Activated CD8-positive, alpha-beta memory T cell treated with anti-CD3 and anti-CD28 coated beads, Interleukin-2, amount 10 ng/mL, durations not matched to agents 7 days and 5 days (primary cell): ENCODE results near the gene HSPE1. TPM values are rescaled to one million over a fixed set of nuclear protein-coding genes. Genes with fewer than 3 reads are reported as not detected.

Source experiments
- ATAC-seq: fragments of 150-1000 bp; cut with Tn5 transposase; one replicate; pipeline ENCODE4 v1.10.0; 2021; ENCODE audit warnings: moderate library complexity
- CTCF ChIA-PET: fragments of 350-600 bp; sonication (Branson Sonifier 250); formaldehyde crosslinking; loops from one replicate; lab custom pipeline; 2021; ENCODE audit warnings: antibody characterized with exemption; lab: Charles Lee
- DNase-seq: peaks from one replicate; pipeline ENCODE4 v3.0.0-alpha.2; 2020
- H3K27ac Mint-ChIP-seq: one replicate; pipeline ENCODE4 v1.8.0; 2021; ENCODE audit warnings: mild to moderate bottlenecking, mixed read lengths
- H3K27me3 Mint-ChIP-seq: one replicate; pipeline ENCODE4 v1.8.0; 2021; ENCODE audit warnings: mixed read lengths
- H3K36me3 Mint-ChIP-seq: one replicate; pipeline ENCODE4 v1.8.0; 2021; ENCODE audit warnings: mild to moderate bottlenecking, mixed read lengths
- H3K4me1 Mint-ChIP-seq: one replicate; pipeline ENCODE4 v1.8.0; 2021; ENCODE audit warnings: mixed read lengths
- H3K4me3 Mint-ChIP-seq: one replicate; pipeline ENCODE4 v1.8.0; 2021; ENCODE audit warnings: mild to moderate bottlenecking, moderate library complexity, mixed read lengths
- H3K9me3 Mint-ChIP-seq: one replicate; pipeline ENCODE4 v1.8.0; 2022; ENCODE audit warnings: low read depth, mixed read lengths
- total RNA-seq, 2 experiments: library from RNA; stranded (reverse); gene quantifications; one replicate each; pipeline ENCODE4 v1.2.3, GENCODE V29; 2021

The HSPE1 gene
- total RNA-seq, 2 experiments from 2014 or later = 149 to 170 TPM

- CTCF ChIA-PET = interaction anchor here (1.6 kb wide), 1 partner anchor 10 kb away, joined by 6 read pairs; no protein-coding TSS in a partner anchor
- DNase-seq (no peak), ATAC-seq (no peak)
- Mint-ChIP-seq H3K36me3 (peaks cover 49% of the 10 kb centered on the region), H3K9me3 (no peaks in the 10 kb centered on the region), H3K27ac (peak overlapping the region; percentile 98), H3K4me3 (peak overlapping the region; percentile 100), H3K27me3 (no peaks in the 10 kb centered on the region), H3K4me1 (peaks cover 31% of the 10 kb centered on the region)
Observed at GRCh38 chr2:197502685-197503084, 2.5 kb downstream of the HSPE1 start.

GRCh38 chr2:197504000-197504399, 3.8 kb downstream of the HSPE1 start:
- Mint-ChIP-seq H3K27ac (no peak overlapping the region), H3K36me3 (peaks cover 43% of the 10 kb centered on the region), H3K4me3 (no peak overlapping the region), H3K9me3 (no peaks in the 10 kb centered on the region), H3K4me1 (peaks cover 24% of the 10 kb centered on the region), H3K27me3 (no peaks in the 10 kb centered on the region)
- CTCF ChIA-PET = interaction anchor here (1.0 to 1.5 kb wide), 2 partner anchors 9 to 51 kb away, joined by 3 read pairs; no protein-coding TSS in a partner anchor
- no peak for ATAC-seq
- no peak for DNase-seq

GRCh38 chr2:197504512-197504911, 4.3 kb downstream of the HSPE1 start:
- ATAC-seq (no peak), DNase-seq (no peak)
- CTCF ChIA-PET = interaction anchor here (1.5 kb wide), 1 partner anchor 52 kb away, joined by 3 read pairs; no protein-coding TSS in a partner anchor

GRCh38 chr2:197506658-197507057, 6.5 kb downstream of the HSPE1 start:
- Mint-ChIP-seq H3K4me1 (peaks cover 17% of the 10 kb centered on the region), H3K27ac (no peak overlapping the region), H3K9me3 (no peaks in the 10 kb centered on the region), H3K27me3 (no peaks in the 10 kb centered on the region), H3K36me3 (peaks cover 32% of the 10 kb centered on the region), H3K4me3 (no peak overlapping the region)
- CTCF ChIA-PET = no interaction called here
- no peak for ATAC-seq
- DNase-seq = no peak

More at GRCh38 chr2:197504512-197504911, 4.3 kb downstream of the HSPE1 start:
- peaks cover 42% of the 10 kb centered on the region for H3K36me3 Mint-ChIP-seq
- H3K27me3 Mint-ChIP-seq = no peaks in the 10 kb centered on the region
- no peak overlapping the region for H3K27ac Mint-ChIP-seq
- H3K4me1 Mint-ChIP-seq = peaks cover 24% of the 10 kb centered on the region
- no peaks in the 10 kb centered on the region for H3K9me3 Mint-ChIP-seq
- H3K4me3 Mint-ChIP-seq = no peak overlapping the region

GRCh38 chr2:197513915-197514314, 13.7 kb downstream of the HSPE1 start:
- Mint-ChIP-seq H3K27ac (no peak overlapping the region), H3K27me3 (no peaks in the 10 kb centered on the region), H3K9me3 (no peaks in the 10 kb centered on the region), H3K36me3 (peaks cover 4% of the 10 kb centered on the region), H3K4me3 (no peak overlapping the region), H3K4me1 (peaks cover 18% of the 10 kb centered on the region)
- no peak for ATAC-seq
- DNase-seq = no peak
- CTCF ChIA-PET = interaction anchor here (0.9 to 1.7 kb wide), 3 partner anchors 12 to 59 kb away, joined by 3 to 6 read pairs (median 4); partner anchors contain the start of genes HSPD1 and HSPE1

- CTCF ChIA-PET = interaction anchor here (1.5 to 2.3 kb wide), 3 partner anchors 9 to 191 kb away, joined by 3 to 13 read pairs (median 11); partner anchors contain the start of genes HSPD1, HSPE1 and MARS2
- Mint-ChIP-seq H3K36me3 (peaks cover 10% of the 10 kb centered on the region), H3K4me1 (peaks cover 23% of the 10 kb centered on the region), H3K27me3 (no peaks in the 10 kb centered on the region), H3K27ac (peak overlapping the region; percentile 95), H3K4me3 (peak overlapping the region; percentile 88), H3K9me3 (no peaks in the 10 kb centered on the region)
- DNase-seq (no peak), ATAC-seq (no peak)
Observed at GRCh38 chr2:197514754-197515153, 14.6 kb downstream of the HSPE1 start.

GRCh38 chr2:197515315-197515738, 15.1 kb downstream of the HSPE1 start:
- DNase-seq = no peak
- Mint-ChIP-seq H3K4me1 (peaks cover 23% of the 10 kb centered on the region), H3K4me3 (peak overlapping the region; percentile 88), H3K27me3 (no peaks in the 10 kb centered on the region), H3K36me3 (peaks cover 14% of the 10 kb centered on the region), H3K27ac (peak overlapping the region; percentile 95), H3K9me3 (peaks cover under 1% of the 10 kb centered on the region)
- CTCF ChIA-PET = interaction anchor here (1.5 to 2.3 kb wide), 3 partner anchors 10 to 191 kb away, joined by 3 to 13 read pairs (median 11); partner anchors contain the start of genes HSPD1, HSPE1 and MARS2
- peak; percentile 3 for ATAC-seq

- Mint-ChIP-seq H3K4me1 (peaks cover 23% of the 10 kb centered on the region), H3K4me3 (peak within 1 kb of the TSS; percentile 88), H3K36me3 (peaks cover 18% of the 10 kb centered on the region), H3K27me3 (no peaks in the 10 kb centered on the region), H3K27ac (peak within 1 kb of the TSS; percentile 95), H3K9me3 (peaks cover 4% of the 10 kb centered on the region)
- CTCF ChIA-PET = interaction anchor here (1.0 to 2.3 kb wide), 5 partner anchors 10 to 190 kb away, joined by 3 to 13 read pairs (median 3); partner anchors contain the start of genes HSPD1, HSPE1 and MARS2
- DNase-seq = peak; percentile 96
- ATAC-seq = peak; percentile 93
Observed at GRCh38 chr2:197515739-197516392, 15.7 kb downstream of the HSPE1 start, which contains the start of gene MOB4. TSS of gene MOB4 (plus strand) at chr2:197516066. CDS start at chr2:197516087, 21 bp downstream.

- peak overlapping the region; percentile 95 for H3K27ac Mint-ChIP-seq
- H3K27me3 Mint-ChIP-seq = no peaks in the 10 kb centered on the region
- DNase-seq = no peak
- peak overlapping the region; percentile 88 for H3K4me3 Mint-ChIP-seq
- H3K4me1 Mint-ChIP-seq = peaks cover 23% of the 10 kb centered on the region
- peaks cover 6% of the 10 kb centered on the region for H3K9me3 Mint-ChIP-seq
- peaks cover 22% of the 10 kb centered on the region for H3K36me3 Mint-ChIP-seq
- CTCF ChIA-PET = interaction anchor here (0.8 to 2.3 kb wide), 7 partner anchors 11 to 263 kb away, joined by 3 to 13 read pairs (median 3); partner anchors contain the start of genes COQ10B, HSPD1, HSPE1 and MARS2
- ATAC-seq = peak; percentile 7
Observed at GRCh38 chr2:197516393-197516761, 16.2 kb downstream of the HSPE1 start.

- H3K36me3 Mint-ChIP-seq = peaks cover 24% of the 10 kb centered on the region
- peak overlapping the region; percentile 88 for H3K4me3 Mint-ChIP-seq
- no peak for ATAC-seq
- no peaks in the 10 kb centered on the region for H3K27me3 Mint-ChIP-seq
- DNase-seq = no peak
- peak overlapping the region; percentile 54 for H3K27ac Mint-ChIP-seq
- CTCF ChIA-PET = interaction anchor here (0.8 to 2.2 kb wide), 4 partner anchors 64 to 262 kb away, joined by 3 to 11 read pairs (median 4); partner anchors contain the start of genes COQ10B and MARS2
- peaks cover 23% of the 10 kb centered on the region for H3K4me1 Mint-ChIP-seq
- H3K9me3 Mint-ChIP-seq = peaks cover 9% of the 10 kb centered on the region
Observed at GRCh38 chr2:197517150-197517549, 17.0 kb downstream of the HSPE1 start.

GRCh38 chr2:197538412-197538811, 38.2 kb downstream of the HSPE1 start:
- Mint-ChIP-seq H3K4me1 (peaks cover 25% of the 10 kb centered on the region), H3K4me3 (no peak overlapping the region), H3K36me3 (peaks cover 62% of the 10 kb centered on the region), H3K27me3 (no peaks in the 10 kb centered on the region), H3K27ac (no peak overlapping the region), H3K9me3 (no peaks in the 10 kb centered on the region)
- CTCF ChIA-PET = no interaction called here
- no peak for ATAC-seq
- no peak for DNase-seq

- DNase-seq (no peak), ATAC-seq (no peak)
- H3K4me3 Mint-ChIP-seq = no peak overlapping the region
- H3K4me1 Mint-ChIP-seq = peaks cover 15% of the 10 kb centered on the region
- no peak overlapping the region for H3K27ac Mint-ChIP-seq
- no peaks in the 10 kb centered on the region for H3K9me3 Mint-ChIP-seq
- H3K27me3 Mint-ChIP-seq = no peaks in the 10 kb centered on the region
- H3K36me3 Mint-ChIP-seq = peaks cover 57% of the 10 kb centered on the region
- CTCF ChIA-PET = no interaction called here
Observed at GRCh38 chr2:197539734-197540133, 39.6 kb downstream of the HSPE1 start.

- Mint-ChIP-seq H3K27me3 (no peaks in the 10 kb centered on the region), H3K9me3 (no peaks in the 10 kb centered on the region), H3K4me1 (peaks cover 11% of the 10 kb centered on the region), H3K4me3 (no peak overlapping the region), H3K36me3 (peaks cover 53% of the 10 kb centered on the region), H3K27ac (no peak overlapping the region)
- ATAC-seq (no peak), DNase-seq (no peak)
- CTCF ChIA-PET = no interaction called here
Observed at GRCh38 chr2:197543206-197543605, 43.0 kb downstream of the HSPE1 start.
